ENCODE results near the gene DYNC2LI1.
"Not testable (repeated sequence)": the region's sequence is repeated elsewhere in the genome, so short reads cannot be mapped to it uniquely, and the experiment has no call there.

DYNC2LI1 gene

GRCh38 chr2:43773876-43774613, at the start of gene DYNC2LI1:
Gene DYNC2LI1, plus strand, starts transcription at chr2:43774039. Its CDS starts 100 bp downstream, at chr2:43774139.
- DNase-seq = peak; percentile 81

GRCh38 chr2:43724728-43725526, 48.9 kb upstream of the DYNC2LI1 start:
- no peak for DNase-seq

GRCh38 chr2:43725711-43726246, 48.1 kb upstream of the DYNC2LI1 start:
- no peak for DNase-seq

- DNase-seq = not testable (repeated sequence)
Observed at GRCh38 chr2:43726961-43727633, 46.7 kb upstream of the DYNC2LI1 start.

- no peak for DNase-seq
Observed at GRCh38 chr2:43727634-43728014, 46.2 kb upstream of the DYNC2LI1 start.

- no peak for DNase-seq
Observed at GRCh38 chr2:43729491-43730174, 44.2 kb upstream of the DYNC2LI1 start.

GRCh38 chr2:43731211-43731610, 42.6 kb upstream of the DYNC2LI1 start:
- no peak for DNase-seq

GRCh38 chr2:43736637-43737036, 37.2 kb upstream of the DYNC2LI1 start:
- no peak for DNase-seq

GRCh38 chr2:43737097-43737854, 36.6 kb upstream of the DYNC2LI1 start:
- DNase-seq = no peak

- no peak for DNase-seq
Observed at GRCh38 chr2:43737855-43738254, 36.0 kb upstream of the DYNC2LI1 start.

GRCh38 chr2:43738257-43738656, 35.6 kb upstream of the DYNC2LI1 start:
- DNase-seq = no peak

GRCh38 chr2:43743706-43744105, 30.1 kb upstream of the DYNC2LI1 start:
- DNase-seq = no peak

- no peak for DNase-seq
Observed at GRCh38 chr2:43745457-43745856, 28.4 kb upstream of the DYNC2LI1 start.

GRCh38 chr2:43748333-43748732, 25.5 kb upstream of the DYNC2LI1 start:
- DNase-seq = no peak

- no peak for DNase-seq
Observed at GRCh38 chr2:43749583-43749982, 24.3 kb upstream of the DYNC2LI1 start.

- DNase-seq = no peak
Observed at GRCh38 chr2:43751476-43751990, 22.3 kb upstream of the DYNC2LI1 start.

GRCh38 chr2:43752302-43752701, 21.5 kb upstream of the DYNC2LI1 start:
- DNase-seq = no peak

GRCh38 chr2:43754180-43754579, 19.7 kb upstream of the DYNC2LI1 start:
- DNase-seq = no peak

- DNase-seq = no peak
Observed at GRCh38 chr2:43758739-43759138, 15.1 kb upstream of the DYNC2LI1 start.

- no peak for DNase-seq
Observed at GRCh38 chr2:43759195-43759594, 14.6 kb upstream of the DYNC2LI1 start.

- DNase-seq = no peak
Observed at GRCh38 chr2:43762286-43762685, 11.6 kb upstream of the DYNC2LI1 start.

- no peak for DNase-seq
Observed at GRCh38 chr2:43763091-43763490, 10.7 kb upstream of the DYNC2LI1 start.

Measured in CD4-positive, alpha-beta T cell treated with Interleukin-21 for 1 hour (primary cell).